GM12892 (cell line): ENCODE measurements around the gene HIVEP2.

ENCODE experiments used
- DNase-seq: peaks from one replicate; pipeline ENCODE4 v3.0.0; 2011; ENCODE audit not compliant: insufficient read length
- FAIRE-seq: peaks from 2 replicates; lab custom pipeline; 2011; peaks lifted over from hg19 to GRCh38; lab: Jason Lieb, UNC
- POLR2A ChIP-seq: IDR thresholded peaks from 2 replicates; pipeline ENCODE4 v1.6.1; 2011; ENCODE audit warnings: low read depth, low read length, control low read depth
- POLR2AphosphoS5 ChIP-seq: IDR thresholded peaks from 2 replicates; pipeline ENCODE4 v1.6.1; 2011; ENCODE audit warnings: low read depth, low read length, control low read depth
- TAF1 ChIP-seq: IDR thresholded peaks from 2 replicates; pipeline ENCODE4 v1.6.1; 2011; ENCODE audit warnings: low read depth, mild to moderate bottlenecking, control low read depth, low read length, borderline replicate concordance

The HIVEP2 gene

GRCh38 chr6:142725024-142725770, 219.8 kb downstream of the HIVEP2 start:
- DNase-seq (no peak), FAIRE-seq (no peak)
- no peak for TF ChIP-seq POLR2A
- no peak for TF ChIP-seq POLR2AphosphoS5
- no peak for TF ChIP-seq TAF1

GRCh38 chr6:142722841-142723240, 222.1 kb downstream of the HIVEP2 start:
- DNase-seq (no peak), FAIRE-seq (no peak)
- no peak for TF ChIP-seq POLR2AphosphoS5
- TF ChIP-seq POLR2A: no peak
- TF ChIP-seq TAF1: no peak

DNA sequence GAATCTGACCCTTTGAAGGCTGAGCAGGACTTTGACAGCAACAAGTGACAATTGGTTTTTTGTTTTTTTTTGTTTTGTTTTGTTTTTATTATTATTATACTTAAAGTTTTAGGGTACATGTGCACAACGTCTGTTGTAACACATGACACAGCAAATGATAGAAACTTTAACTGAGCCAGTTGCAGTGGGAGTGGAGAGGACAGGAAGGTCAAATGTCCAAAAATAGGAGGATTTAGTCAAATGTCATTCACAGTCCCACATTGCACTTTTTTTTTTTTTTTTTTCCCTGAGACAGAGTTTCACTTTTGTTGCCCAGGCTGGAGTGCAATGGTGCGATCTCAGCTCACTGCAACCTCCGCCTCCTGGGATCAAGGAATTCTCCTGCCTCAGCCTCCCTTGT, 223.0 kb downstream of the HIVEP2 start:
- FAIRE-seq: no peak
- TF ChIP-seq POLR2AphosphoS5 (no peak), POLR2A (no peak), TAF1 (no peak)
- DNase-seq: no peak

DNA sequence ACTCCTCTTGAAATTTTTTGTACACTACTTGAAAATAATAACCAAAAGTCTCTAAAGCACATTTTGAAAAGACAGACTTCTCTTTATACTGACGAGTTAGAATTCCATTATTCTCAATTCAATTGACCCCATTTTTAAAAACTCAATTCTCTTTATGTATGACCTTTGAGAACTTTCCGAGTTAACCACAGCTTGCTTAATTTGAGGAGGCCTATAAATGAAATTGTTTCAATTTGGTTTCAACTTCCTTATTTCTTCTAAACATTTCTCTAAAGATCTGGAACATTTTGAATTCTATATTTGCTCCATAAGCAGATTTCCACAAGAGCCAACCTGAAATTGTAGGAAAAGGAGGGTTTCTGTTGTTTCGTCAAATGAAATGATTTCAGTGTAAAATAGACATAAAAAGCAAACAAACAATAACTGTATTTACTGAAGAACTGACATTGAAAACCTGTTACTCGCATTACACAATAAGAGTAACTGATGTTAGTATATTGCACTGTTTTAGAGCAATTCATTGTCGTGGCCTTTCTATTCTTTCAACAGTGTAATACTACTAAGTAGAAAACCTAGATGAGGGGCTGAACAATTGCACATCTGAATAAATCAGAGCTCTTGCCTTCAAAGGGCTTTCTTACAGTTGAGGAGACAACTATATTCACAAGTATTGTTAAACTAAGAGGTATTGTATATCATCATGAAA, 223.6 kb downstream of the HIVEP2 start:
- no peak for DNase-seq
- no peak for FAIRE-seq

DNA sequence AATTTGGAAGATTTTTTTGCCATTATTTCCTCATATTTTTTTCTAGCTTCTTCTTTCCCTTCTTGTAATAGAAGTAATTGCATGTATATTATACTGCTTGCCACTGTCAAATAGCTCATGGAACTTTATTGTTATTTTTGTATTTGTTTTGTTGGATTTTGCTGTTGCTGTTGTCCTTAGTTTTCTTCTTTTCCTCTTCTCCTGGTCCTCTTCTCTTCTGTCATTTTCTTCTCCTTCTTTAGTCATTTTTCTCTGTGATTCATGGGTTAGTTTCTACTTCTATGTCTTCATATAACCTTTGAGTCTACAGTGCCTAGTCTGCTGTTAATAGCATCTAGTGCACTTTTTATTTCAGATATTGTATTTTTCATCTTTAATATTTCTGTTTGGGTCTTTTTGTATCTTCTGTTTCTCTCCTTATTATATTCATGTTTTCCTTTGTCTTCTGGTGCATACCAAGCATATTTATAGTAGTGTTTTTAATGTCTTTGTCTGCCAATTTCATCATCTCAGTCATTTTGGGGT, 226.2 kb downstream of the HIVEP2 start:
- TF ChIP-seq TAF1 (no peak), POLR2AphosphoS5 (no peak), POLR2A (no peak)
- FAIRE-seq (no peak), DNase-seq (no peak)

More for the DNA sequence above, 223.6 kb downstream of the HIVEP2 start:
- no peak for TF ChIP-seq POLR2A
- TF ChIP-seq TAF1: no peak
- no peak for TF ChIP-seq POLR2AphosphoS5

GRCh38 chr6:142716097-142716496, 228.9 kb downstream of the HIVEP2 start:
- no peak for FAIRE-seq
- TF ChIP-seq TAF1 (no peak), POLR2AphosphoS5 (no peak), POLR2A (no peak)

DNA sequence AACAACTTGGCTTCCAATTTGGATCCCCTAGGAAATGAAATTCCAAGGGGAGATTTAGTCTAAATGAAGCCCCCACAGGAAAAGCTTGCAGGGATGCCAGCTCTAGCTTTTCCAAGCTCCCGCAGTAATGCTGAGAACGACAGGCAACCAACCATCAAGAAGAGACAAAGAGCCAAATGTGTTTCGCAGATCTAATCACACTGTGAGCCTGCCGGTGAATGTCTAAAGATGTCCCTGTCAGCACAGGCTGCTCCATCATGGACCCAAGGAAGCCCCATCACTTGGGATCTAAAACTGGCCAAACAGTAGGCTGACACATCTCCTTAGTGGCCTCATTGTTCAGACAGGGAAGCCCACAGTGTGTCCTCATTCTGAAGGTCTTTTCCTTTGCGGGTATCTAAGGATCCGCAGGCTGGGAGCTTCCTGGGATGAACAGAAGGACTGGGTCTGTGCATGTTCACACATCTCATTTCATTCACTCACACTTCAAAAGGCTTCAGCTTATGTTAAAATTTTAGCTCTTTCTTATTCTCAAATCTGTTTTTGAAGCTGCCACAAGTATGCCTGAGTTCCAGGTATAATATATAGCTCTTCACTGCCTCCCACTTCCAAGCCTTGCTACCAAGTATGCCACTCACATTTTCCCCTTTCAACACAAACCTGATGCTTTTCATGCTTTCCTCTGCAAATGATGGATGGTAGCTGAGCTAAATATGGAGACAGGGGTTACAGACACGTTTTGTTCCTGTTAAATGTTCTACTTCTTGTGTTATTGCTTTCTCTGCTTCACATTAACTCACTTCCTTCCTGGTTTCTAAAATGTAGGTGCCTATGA, 229.8 kb downstream of the HIVEP2 start:
- FAIRE-seq (no peak), DNase-seq (no peak)
- TF ChIP-seq TAF1 (no peak), POLR2A (no peak), POLR2AphosphoS5 (no peak)

More at GRCh38 chr6:142716097-142716496, 228.9 kb downstream of the HIVEP2 start:
- DNase-seq: no peak

DNA sequence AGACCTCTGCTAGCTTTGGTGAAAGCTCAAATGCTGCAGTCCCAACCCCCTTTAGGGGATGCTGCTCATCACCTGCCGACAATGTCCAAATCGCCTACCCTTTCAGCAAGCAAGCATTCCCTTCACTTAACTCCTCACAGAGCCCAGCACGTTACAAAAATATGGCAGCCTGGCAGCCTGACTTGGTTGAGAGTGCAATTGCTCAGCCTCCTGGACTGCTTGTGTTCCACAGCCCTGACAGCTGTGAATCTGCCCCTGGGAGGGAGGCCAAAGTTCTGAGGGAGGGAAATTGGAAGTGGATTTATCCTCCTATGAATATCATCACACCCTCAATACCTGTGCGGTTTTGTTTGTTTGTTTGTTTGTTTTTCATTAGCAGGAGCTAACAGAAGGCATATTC, 231.0 kb downstream of the HIVEP2 start:
- no peak for TF ChIP-seq POLR2AphosphoS5
- no peak for TF ChIP-seq TAF1
- no peak for TF ChIP-seq POLR2A
- DNase-seq: no peak
- no peak for FAIRE-seq

DNA sequence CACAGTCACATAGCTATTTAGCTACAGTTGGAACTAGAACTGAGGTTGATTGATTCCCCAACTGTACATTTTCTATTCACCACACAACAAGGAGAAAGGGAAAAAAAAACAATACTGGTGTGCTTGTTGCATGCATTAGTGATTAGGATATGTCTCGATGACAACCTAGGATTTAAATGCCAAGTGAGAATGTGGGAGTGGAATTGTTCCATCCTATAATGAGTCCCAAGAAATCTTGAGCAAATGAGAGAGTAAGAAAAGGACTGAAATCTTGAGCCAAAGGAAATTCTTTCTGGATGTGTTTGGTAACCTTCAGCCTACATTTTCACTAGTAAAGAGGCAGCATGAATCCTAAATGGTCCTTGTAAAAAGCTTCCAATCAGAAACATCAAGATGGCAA, 232.7 kb downstream of the HIVEP2 start:
- DNase-seq: no peak
- no peak for FAIRE-seq
- TF ChIP-seq POLR2A (no peak), TAF1 (no peak), POLR2AphosphoS5 (no peak)

DNA sequence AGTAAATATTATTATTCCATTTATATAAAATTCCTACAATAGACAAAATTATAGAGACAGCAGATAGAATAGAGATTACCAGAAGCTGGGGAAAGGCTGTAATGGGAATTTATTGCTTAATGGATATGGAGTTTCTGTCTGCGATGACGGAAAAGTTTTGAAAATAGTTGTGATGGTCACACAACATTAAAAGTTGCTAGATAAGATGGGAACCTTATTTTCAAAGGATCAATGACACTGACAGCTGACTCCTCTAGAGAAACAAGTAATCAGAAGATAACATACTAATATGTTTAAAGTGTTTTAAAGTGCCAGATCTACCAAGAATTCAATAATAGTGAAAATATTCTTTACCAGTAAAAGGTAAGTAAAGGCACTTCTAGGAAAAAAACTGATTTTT, 236.3 kb downstream of the HIVEP2 start:
- DNase-seq (no peak), FAIRE-seq (no peak)
- TF ChIP-seq POLR2AphosphoS5: no peak
- no peak for TF ChIP-seq TAF1
- TF ChIP-seq POLR2A: no peak

DNA sequence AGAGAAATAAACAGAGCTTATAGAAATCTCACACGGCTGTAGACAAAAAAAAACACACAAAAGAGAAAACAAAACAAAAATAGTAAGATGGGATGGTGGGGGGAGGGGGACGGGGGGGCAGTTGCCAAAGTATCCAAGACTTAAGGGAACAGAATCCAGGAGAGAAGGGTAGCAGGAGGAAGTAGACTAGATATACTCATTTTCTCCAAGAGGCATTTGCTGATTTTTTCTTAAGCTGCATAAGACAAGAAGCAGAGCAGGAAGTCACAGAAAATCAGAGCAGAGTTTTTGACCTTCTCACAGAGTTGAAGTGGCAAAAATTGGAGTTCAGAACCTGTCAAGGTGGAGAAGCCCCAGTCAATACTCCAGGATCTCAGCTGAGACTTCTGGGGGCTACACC, 237.7 kb downstream of the HIVEP2 start:
- no peak for DNase-seq
- FAIRE-seq: no peak
- TF ChIP-seq POLR2AphosphoS5 (no peak), TAF1 (no peak), POLR2A (no peak)

GRCh38 chr6:142706210-142706609, 238.8 kb downstream of the HIVEP2 start:
- FAIRE-seq (no peak), DNase-seq (no peak)
- no peak for TF ChIP-seq POLR2AphosphoS5
- TF ChIP-seq TAF1: no peak
- no peak for TF ChIP-seq POLR2A
